ENCODE results near the gene PRELID2.

DNA sequence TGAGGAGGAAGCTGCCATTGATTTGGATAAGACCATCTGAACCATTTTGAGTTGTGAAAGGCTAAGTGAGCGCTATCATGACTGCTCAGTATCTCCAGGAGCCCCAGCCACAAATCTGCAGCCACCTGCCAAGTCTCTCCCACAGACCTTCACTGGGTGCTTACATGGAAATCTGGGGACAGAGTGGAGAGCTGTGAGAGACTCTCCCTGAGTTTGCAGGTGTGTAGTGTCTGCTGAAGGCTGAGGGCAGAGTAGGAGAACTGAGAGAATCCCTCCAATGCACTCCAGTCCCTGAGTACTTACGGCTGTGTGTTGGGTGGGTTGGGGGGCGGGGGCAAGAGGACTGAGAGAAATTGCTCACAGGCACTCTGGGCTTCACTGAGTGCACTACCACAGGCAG, 123.7 kb downstream of the PRELID2 start:
- TF ChIP-seq EZH2phosphoT487 (IDR thresholded peaks at IDR 0.05; ENCODE audit: borderline replicate concordance, low read depth), result no peak
- TF ChIP-seq, protein P1, sequence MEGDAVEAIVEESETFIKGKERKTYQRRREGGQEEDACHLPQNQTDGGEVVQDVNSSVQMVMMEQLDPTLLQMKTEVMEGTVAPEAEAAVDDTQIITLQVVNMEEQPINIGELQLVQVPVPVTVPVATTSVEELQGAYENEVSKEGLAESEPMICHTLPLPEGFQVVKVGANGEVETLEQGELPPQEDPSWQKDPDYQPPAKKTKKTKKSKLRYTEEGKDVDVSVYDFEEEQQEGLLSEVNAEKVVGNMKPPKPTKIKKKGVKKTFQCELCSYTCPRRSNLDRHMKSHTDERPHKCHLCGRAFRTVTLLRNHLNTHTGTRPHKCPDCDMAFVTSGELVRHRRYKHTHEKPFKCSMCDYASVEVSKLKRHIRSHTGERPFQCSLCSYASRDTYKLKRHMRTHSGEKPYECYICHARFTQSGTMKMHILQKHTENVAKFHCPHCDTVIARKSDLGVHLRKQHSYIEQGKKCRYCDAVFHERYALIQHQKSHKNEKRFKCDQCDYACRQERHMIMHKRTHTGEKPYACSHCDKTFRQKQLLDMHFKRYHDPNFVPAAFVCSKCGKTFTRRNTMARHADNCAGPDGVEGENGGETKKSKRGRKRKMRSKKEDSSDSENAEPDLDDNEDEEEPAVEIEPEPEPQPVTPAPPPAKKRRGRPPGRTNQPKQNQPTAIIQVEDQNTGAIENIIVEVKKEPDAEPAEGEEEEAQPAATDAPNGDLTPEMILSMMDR (IDR thresholded peaks at IDR 0.05), result no peak
- TF ChIP-seq FOXM1 (IDR thresholded peaks at IDR 0.05; ENCODE audit: low read depth), result no peak
- TF ChIP-seq POLR2AphosphoS5 (IDR thresholded peaks at IDR 0.05; ENCODE audit: low read depth, low read length), result no peak
- TF ChIP-seq TAF1 (IDR thresholded peaks at IDR 0.05; ENCODE audit: borderline replicate concordance, low read depth, low read length), result no peak
- no peak for TF ChIP-seq RFX5 (IDR thresholded peaks at IDR 0.05; ENCODE audit: low read length)
- no peak for TF ChIP-seq MEF2A (IDR thresholded peaks at IDR 0.05; ENCODE audit: borderline replicate concordance, low read depth)

Data from SK-N-SH (cell line).